HG03521 (cell line): Measurements from ENCODE around the gene DSCAML1.
A peak's percentile ranks its signal among the peaks of the same experiment; 100 is the strongest.
"Not testable (repeated sequence)": the region's sequence is repeated elsewhere in the genome, so short reads cannot be mapped to it uniquely, and the experiment has no call there.

Experiments used
- ATAC-seq: cut with Tn5 transposase; IDR thresholded peaks from one replicate; pipeline ENCODE4 v1.9.1; 2021; ENCODE audit warnings: mild to moderate bottlenecking, moderate library complexity; ENCODE audit not compliant: unreplicated experiment

DSCAML1 gene

DNA sequence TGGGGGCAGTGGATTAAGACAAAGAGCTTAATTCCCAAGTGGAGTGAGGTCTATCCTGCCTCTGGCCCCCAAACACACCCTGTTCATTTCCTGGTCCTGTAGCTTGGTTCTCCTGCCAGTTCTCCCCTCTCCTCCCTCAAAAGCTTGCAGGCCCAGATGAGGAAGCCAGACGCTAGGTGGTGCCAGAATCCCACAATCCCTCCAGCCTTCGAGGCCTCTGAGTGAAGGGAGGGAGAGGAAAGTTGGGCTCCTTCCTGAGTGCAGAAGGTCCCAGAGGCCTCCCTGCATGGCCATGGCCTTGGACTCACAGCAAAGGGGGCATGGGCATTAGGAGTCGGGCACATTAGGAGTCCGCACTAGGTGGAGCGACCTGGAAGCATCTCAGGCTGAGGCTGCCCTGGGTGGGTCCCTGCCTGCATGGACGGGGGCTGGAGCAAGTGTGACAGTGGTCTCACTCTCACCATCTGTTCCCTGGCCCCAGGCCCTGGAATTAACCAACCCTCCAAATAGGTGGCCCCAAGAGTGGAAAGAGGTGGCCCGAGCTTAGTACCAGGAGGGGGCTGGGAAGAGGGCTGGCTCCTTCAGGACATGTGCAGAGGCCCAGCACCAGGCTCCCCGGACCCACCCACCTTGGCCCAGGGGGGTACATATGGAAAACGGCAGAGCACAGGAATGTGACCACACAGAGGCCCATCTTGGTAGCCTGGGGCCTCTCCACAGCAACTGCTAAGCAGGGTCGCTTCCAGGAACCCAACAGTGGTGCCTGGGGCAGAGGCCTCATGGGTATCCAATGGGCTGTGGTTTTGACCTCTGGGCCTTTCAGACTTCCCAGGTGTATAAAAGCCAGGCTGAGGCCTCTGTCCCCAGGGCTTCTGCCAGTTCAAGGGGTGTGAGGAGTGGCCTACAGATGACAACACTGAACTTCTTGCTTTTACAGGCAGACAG is 22.4 kb upstream of the DSCAML1 start:
- ATAC-seq = no peak

GRCh38 chr11:117818041-117818873 is 21.2 kb upstream of the DSCAML1 start:
- no peak for ATAC-seq

GRCh38 chr11:117817368-117818040 is 20.5 kb upstream of the DSCAML1 start:
- ATAC-seq = no peak

- ATAC-seq = no peak
Observed at GRCh38 chr11:117816846-117817367, 19.9 kb upstream of the DSCAML1 start.

DNA sequence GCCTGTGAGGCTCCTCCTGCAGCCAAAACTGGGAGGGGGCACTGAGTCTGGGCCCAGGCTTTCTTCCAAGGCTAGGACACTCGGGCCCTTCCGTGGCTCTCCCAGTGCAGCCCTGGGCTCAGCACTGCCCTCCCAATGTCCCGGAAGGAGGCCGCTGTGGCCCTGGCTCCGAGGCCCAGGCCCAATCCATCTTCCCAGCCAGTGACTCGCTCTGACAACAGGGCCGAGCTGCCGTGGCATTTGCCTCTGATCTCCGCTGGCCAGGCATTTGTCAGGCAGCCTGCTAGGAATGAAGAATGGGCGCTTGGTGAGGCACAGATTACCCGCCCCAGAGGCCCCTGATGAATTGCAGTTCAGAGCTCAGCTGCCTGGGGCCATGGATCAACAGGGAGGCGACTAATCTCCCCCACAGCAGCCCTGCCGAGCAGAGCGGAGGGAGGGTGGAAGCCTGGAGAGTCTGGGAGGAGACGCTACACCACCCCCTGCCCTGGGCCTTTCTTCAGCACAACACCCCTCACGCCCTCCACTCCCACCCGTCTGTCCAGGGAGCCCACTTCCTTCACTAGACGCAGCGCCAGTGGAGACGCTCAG is 19.2 kb upstream of the DSCAML1 start:
- ATAC-seq = no peak

GRCh38 chr11:117815262-117815803 is 18.3 kb upstream of the DSCAML1 start:
- ATAC-seq = peak; percentile 60

GRCh38 chr11:117814766-117815261 is 17.8 kb upstream of the DSCAML1 start:
- ATAC-seq = peak; percentile 33

DNA sequence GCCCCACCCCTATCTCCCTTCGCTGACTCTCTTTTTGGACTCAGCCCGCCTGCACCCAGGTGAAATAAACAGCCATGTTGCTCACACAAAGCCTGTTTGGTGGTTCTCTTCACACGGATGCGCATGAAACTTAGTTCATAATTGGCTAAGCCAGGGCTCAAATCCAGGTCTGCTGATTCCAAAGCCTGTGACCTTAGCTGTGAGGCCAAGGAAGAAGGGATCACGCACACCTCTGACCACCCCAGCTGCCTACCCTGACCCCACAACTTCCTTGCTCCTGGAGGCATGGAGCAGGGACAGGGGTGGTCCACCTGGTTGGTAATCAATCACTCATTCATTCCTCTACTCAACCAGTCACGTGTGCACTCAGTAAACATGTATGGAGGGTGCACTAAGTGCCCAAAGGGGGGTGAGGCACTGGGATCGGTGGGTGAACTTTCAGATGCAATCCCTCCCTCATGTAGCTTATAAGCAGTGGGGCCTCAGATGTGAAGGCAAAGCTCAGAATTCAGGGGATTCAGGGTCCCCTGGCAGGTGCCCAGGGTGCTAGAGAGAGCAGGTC is 17.3 kb upstream of the DSCAML1 start:
- peak; percentile 7 for ATAC-seq

DNA sequence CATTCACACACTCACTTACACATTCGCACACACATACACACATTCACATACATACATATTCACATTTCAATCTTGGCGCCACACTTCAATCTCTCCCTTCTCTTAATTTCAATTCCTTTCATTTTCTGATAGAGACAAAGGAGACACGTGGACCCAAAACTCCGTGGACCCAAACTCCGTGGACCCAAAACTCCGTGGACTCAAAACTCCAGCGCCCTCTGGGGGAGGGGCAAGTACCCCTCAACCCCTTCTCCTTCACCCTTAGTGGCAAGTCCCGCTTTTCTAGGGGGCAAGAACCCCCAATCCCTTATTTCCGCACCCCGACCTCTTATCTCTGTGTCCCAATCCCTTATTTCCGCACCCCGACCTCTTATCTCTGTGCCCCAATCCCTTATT is 13.0 kb upstream of the DSCAML1 start:
- ATAC-seq = not testable (repeated sequence)

DNA sequence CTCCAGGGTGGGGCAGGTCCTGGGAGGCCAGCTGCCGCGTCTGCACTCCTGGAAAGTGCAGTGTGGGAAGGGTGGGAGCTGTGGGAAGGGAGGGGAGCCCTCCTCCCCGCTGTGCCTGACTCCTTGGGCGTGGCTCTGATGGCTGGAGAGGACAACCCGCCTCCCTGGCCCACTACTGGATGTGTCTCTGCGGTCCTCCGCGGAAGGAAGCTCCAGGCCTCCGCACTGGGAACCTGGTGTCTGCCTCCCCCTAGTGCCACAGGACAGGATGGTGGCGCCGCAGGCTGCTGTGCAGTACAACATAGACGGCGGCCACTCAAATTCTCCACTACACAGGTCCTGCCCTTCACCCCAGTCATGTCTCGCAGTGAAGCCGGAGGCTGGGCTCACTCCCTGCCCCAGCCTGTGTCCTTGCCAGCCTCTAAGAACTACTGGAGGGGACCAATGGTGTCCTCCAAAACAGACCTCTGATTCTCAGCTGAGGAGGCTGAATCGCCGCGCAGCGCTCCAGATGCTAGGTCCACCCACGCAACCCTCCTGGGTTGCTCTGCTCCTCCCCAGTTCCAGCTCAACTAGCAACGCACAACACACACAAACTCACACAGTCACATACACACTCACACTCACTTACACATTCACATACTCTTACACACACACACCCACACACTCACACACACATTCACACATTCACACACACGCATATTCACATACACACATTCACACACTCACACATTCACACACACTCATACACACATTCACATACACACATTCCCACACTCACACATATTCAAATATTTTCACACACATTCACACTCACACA is 12.4 kb upstream of the DSCAML1 start:
- ATAC-seq = no peak

DNA sequence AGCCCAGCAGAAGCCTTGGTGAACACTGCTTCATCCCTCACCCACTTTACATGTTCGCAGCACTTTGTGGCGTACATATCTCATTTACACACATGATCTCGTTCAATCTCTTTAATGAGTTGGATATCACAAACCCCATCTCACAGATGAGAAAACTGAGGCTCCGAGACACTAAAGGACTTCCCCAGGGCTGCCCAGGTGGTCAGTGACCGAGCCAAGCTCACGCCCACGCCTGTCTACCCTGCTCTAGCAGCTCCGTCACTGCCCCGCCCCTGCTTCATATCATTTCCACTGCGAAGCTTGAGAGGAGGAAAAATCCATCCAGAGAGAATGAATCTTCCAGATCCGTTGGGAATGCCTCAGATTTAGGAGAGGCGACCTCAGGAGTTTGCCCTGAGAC is 11.8 kb upstream of the DSCAML1 start:
- no peak for ATAC-seq

DNA sequence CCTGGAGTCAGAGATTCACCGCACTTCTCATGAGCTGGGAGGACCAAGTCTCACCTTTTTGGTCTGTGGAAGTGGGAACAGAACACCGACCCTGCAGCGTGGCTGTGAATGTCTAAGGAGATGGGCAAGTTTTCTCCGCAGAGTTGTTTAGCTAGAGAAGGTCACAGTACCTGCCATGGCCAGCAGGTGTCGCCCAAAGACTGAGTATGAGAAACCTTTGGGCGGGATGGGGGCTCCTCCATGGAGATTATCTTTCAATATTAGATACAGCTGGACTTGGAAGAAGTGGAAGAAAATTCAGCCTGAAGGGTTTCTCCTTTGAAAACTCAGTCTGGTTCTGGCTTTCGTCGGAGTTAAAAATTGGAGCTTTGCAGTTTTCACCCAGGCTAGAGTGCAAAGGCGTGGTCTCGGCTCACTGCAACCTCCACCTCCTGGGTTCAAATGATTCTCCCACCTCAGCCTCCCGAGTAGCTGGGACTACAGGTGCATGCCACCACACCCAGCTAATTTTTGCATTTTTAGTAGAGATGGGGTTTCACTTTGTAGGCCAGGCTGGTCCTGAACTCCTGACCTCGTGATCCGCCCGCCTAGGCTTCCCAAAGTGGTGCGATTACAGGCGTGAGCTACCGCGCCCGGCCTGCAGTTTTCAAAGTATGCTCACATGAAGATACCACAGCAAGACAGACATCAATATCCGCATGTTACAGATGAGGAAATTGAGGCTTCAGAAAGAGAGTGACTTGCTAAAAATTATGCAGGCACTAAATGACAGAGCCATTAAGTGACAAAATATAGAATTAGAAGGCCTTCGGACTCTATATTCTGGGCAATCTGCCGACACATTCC is 10.7 kb upstream of the DSCAML1 start:
- ATAC-seq = no peak

DNA sequence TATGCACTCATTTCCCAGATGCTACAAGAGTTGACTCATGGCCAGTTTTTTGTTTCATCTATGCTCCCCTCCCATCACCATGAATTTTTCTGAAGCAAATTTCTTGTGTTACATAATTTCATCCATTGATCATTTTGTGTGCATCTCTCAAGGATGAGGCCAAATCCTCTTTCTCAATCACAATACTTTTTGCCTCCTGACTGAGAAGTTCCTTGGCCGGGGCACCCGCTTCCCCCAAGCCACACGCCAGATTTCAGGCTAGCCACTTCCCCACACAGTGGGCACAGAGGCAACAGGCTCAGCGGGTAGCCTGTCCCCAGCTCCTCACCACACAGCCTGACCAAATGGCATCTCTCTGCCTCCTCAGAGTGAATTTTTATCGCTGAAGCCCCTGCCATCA is 9.8 kb upstream of the DSCAML1 start:
- no peak for ATAC-seq

- ATAC-seq = no peak
Observed at GRCh38 chr11:117805045-117805444, 8.0 kb upstream of the DSCAML1 start.

DNA sequence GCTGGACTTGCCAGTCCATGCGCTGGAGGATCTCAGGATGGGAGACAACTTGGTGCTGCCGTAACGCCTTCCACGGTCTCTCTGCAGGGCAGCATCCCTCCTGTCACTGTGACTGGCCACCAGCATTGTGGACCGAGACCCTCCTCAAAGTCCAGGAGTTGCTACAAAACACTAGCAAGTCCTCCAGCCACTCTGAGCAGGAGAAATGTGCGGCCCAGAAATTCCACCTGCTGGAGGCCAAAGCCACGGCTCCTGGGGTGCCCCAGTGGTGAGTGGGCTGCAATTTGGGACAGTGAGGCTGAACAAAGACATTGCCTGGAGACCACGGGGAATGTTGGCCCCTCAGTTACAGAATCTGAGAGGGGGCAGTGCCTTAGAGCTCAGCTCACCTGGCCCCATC is 6.9 kb upstream of the DSCAML1 start:
- ATAC-seq = no peak

- no peak for ATAC-seq
Observed at GRCh38 chr11:117799634-117800033, 2.6 kb upstream of the DSCAML1 start.

- no peak for ATAC-seq
Observed at GRCh38 chr11:117796456-117796871, 552 bp downstream of the DSCAML1 start.
